Hepatocyte (in vitro differentiated cells): Measurements from ENCODE around the gene RAVER1.
"Not testable (repeated sequence)": the region's sequence is repeated elsewhere in the genome, so short reads cannot be mapped to it uniquely, and the experiment has no call there.

ENCODE experiments used
- EZH2 ChIP-seq: fragments of 200-600 bp; sonication (generic); IDR thresholded peaks from 2 replicates; pipeline ENCODE4 v1.6.1; 2016; ENCODE audit warnings: antibody characterized with exemption, mild to moderate bottlenecking, borderline replicate concordance
- EZH2phosphoT487 ChIP-seq: fragments of 200-600 bp; sonication (generic); IDR thresholded peaks from one replicate; pipeline ENCODE4 v1.6.1; 2018; ENCODE audit warnings: antibody characterized with exemption, mild to moderate bottlenecking, low read depth, moderate library complexity; ENCODE audit not compliant: unreplicated experiment, severe bottlenecking
- TF ChIP-seq, protein P1 (sequence below): fragments of 200-600 bp; sonication (generic); IDR thresholded peaks from 2 replicates; pipeline ENCODE4 v1.5.1; 2016; ENCODE audit warnings: antibody characterized with exemption, mild to moderate bottlenecking; ENCODE audit not compliant: poor library complexity

DNA sequence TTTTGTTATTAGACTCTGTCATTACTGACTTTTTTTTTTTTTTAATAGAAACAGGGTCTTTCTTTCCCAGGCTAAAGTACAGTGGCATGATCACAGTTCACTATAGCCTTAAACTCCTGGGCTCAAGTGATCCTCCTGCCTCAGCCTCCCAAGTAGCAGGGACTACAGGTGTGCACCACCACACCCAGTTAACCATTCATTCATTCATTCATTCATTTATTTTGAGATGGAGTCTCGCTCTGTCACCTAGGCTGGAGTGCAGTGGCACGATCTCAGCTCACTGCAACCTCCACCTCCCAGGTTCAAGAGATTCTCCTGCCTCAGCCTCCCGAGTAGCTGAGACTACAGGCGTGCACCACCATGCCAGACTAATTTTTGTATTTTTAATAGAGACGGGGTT lies 51.3 kb downstream of the RAVER1 start:
- TF ChIP-seq, protein P1, sequence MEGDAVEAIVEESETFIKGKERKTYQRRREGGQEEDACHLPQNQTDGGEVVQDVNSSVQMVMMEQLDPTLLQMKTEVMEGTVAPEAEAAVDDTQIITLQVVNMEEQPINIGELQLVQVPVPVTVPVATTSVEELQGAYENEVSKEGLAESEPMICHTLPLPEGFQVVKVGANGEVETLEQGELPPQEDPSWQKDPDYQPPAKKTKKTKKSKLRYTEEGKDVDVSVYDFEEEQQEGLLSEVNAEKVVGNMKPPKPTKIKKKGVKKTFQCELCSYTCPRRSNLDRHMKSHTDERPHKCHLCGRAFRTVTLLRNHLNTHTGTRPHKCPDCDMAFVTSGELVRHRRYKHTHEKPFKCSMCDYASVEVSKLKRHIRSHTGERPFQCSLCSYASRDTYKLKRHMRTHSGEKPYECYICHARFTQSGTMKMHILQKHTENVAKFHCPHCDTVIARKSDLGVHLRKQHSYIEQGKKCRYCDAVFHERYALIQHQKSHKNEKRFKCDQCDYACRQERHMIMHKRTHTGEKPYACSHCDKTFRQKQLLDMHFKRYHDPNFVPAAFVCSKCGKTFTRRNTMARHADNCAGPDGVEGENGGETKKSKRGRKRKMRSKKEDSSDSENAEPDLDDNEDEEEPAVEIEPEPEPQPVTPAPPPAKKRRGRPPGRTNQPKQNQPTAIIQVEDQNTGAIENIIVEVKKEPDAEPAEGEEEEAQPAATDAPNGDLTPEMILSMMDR = not testable (repeated sequence)
- not testable (repeated sequence) for TF ChIP-seq EZH2, EZH2phosphoT487
